ENCODE measurements around the gene UBE2D3. TPM values are rescaled to one million over a fixed set of nuclear protein-coding genes. Genes with fewer than 3 reads are reported as not detected.
A peak's percentile ranks its signal among the peaks of the same experiment; 100 is the strongest.
"Not testable (repeated sequence)": the region's sequence is repeated elsewhere in the genome, so short reads cannot be mapped to it uniquely, and the experiment has no call there.

The UBE2D3 gene
- total RNA-seq, 4 donors from 2014 or later = 154 to 316 (median 267) TPM

- TF ChIP-seq CTCF (IDR thresholded peaks at IDR 0.05) (peak in 2 of 5 experiments; percentile 12 to 45), POLR2AphosphoS5 (IDR thresholded peaks at IDR 0.05) (peak; percentile 87 to 95 (median 92)), POLR2A (IDR thresholded peaks at IDR 0.05) (peak; percentile 80), EP300 (IDR thresholded peaks at IDR 0.05; ENCODE audit: low read depth) (no peak)
These were observed 41.6 kb upstream of the UBE2D3 start, which contains the start of gene CISD2 for GRCh38 chr4:102868781-102869568. Gene CISD2 (plus strand): TSS chr4:102868992. CDS start chr4:102869085, 93 bp downstream.

GRCh38 chr4:102868153-102868780 is 40.9 kb upstream of the UBE2D3 start:
- Histone ChIP-seq H3K36me3 (no peaks in the 10 kb centered on the region), H3K4me3 (peak overlapping the region; percentile 55 to 76 (median 69)), H3K9me3 (no peaks in the 10 kb centered on the region), H3K27ac (peak overlapping the region; percentile 90 to 98 (median 96)), H3K27me3 (no peaks in the 10 kb centered on the region), H3K4me1 (peaks cover 0 to 30% (median 13%) of the 10 kb centered on the region in 4 donors)
- DNase-seq = peak; percentile 13
- no peak for TF ChIP-seq EP300 (IDR thresholded peaks at IDR 0.05; ENCODE audit: low read depth)
- TF ChIP-seq POLR2A (IDR thresholded peaks at IDR 0.05) = no peak
- TF ChIP-seq CTCF (IDR thresholded peaks at IDR 0.05) = no peak
- TF ChIP-seq POLR2AphosphoS5 (IDR thresholded peaks at IDR 0.05) = no peak
- WGBS, 2 donors (ENCODE audit: low coverage in 1 of 2) = 21 to 22% methylated on average over 10 to 23 of the region's 23 CpGs
- intact Hi-C loops (cut with DNase I; ENCODE audit: low total_unique reads) (loop anchor here (2.0 kb wide), 1 partner anchor 41 kb away; the partner anchor contains the start of gene UBE2D3), in situ Hi-C loops (cut with MboI; ENCODE audit: low pct_ligation_motif_present in 1 of 4, low pct_unique_long_range_greater_than_20kb in 1 of 4, low sequenced_read_pairs in 3 of 4) (no loop called here)

More at GRCh38 chr4:102868781-102869568, 41.6 kb upstream of the UBE2D3 start, which contains the start of gene CISD2:
- H3K27me3 ChIP-seq = no peaks in the 10 kb centered on the region
- in situ Hi-C loops (cut with MboI; ENCODE audit: low pct_ligation_motif_present in 1 of 4, low pct_unique_long_range_greater_than_20kb in 1 of 4, low sequenced_read_pairs in 3 of 4) (no loop called here), intact Hi-C loops (cut with DNase I; ENCODE audit: low total_unique reads) (loop anchor here (2.0 kb wide), 1 partner anchor 42 kb away; the partner anchor contains the start of gene UBE2D3)
- 1% methylated on average over 71 of the region's 71 CpGs; no CpG with 5 or more reads in 1 of the 2 donors for WGBS, 2 donors (ENCODE audit: low coverage in 1 of 2)
- H3K4me1 ChIP-seq = peaks cover 0 to 30% (median 13%) of the 10 kb centered on the region in 4 donors
- H3K4me3 ChIP-seq = peak within 1 kb of the TSS; percentile 61 to 76 (median 69)
- H3K36me3 ChIP-seq = no peaks in the 10 kb centered on the region
- H3K9me3 ChIP-seq = no peaks in the 10 kb centered on the region
- peak; percentile 94 for DNase-seq
- H3K27ac ChIP-seq = peak within 1 kb of the TSS; percentile 90 to 98 (median 96)

GRCh38 chr4:102867278-102868152 is 40.2 kb upstream of the UBE2D3 start:
- intact Hi-C loops (cut with DNase I; ENCODE audit: low total_unique reads) (loop anchor here (2.0 kb wide), 1 partner anchor 41 kb away; the partner anchor contains the start of gene UBE2D3), in situ Hi-C loops (cut with MboI; ENCODE audit: low pct_ligation_motif_present in 1 of 4, low pct_unique_long_range_greater_than_20kb in 1 of 4, low sequenced_read_pairs in 3 of 4) (no loop called here)
- 76 to 80% methylated on average over 10 to 12 of the region's 12 CpGs for WGBS, 2 donors (ENCODE audit: low coverage in 1 of 2)
- TF ChIP-seq POLR2A (IDR thresholded peaks at IDR 0.05) (no peak), EP300 (IDR thresholded peaks at IDR 0.05; ENCODE audit: low read depth) (no peak), CTCF (IDR thresholded peaks at IDR 0.05) (no peak), POLR2AphosphoS5 (IDR thresholded peaks at IDR 0.05) (no peak)
- Histone ChIP-seq H3K27ac (peak overlapping the region; percentile 90 to 98 (median 96)), H3K4me1 (peaks cover 0 to 30% (median 13%) of the 10 kb centered on the region in 4 donors), H3K36me3 (no peaks in the 10 kb centered on the region), H3K27me3 (no peaks in the 10 kb centered on the region), H3K4me3 (peak overlapping the region in 3 of 4 donors; percentile 62 to 76 (median 76)), H3K9me3 (no peaks in the 10 kb centered on the region)
- no peak for DNase-seq

- WGBS, 2 donors (ENCODE audit: low coverage in 1 of 2) = 93 to 97% methylated on average over 5 of the region's 5 CpGs
- DNase-seq; H3K27me3 ChIP-seq; H3K27ac ChIP-seq; H3K4me3 ChIP-seq; H3K9me3 ChIP-seq; in situ Hi-C loops (cut with MboI; ENCODE audit: low pct_ligation_motif_present in 1 of 4, low pct_unique_long_range_greater_than_20kb in 1 of 4, low sequenced_read_pairs in 3 of 4); intact Hi-C loops (cut with DNase I; ENCODE audit: low total_unique reads); H3K36me3 ChIP-seq: not testable (repeated sequence)
- H3K4me1 ChIP-seq = peaks cover 0 to 18% (median 9%) of the 10 kb centered on the region in 4 donors
These were observed 38.0 kb upstream of the UBE2D3 start for GRCh38 chr4:102865327-102865726.
